ENCODE data around the gene MTHFD1L.

MTHFD1L gene

GRCh38 chr6:151027936-151028838 is 162.7 kb downstream of the MTHFD1L start:
- H3K9me3 ChIP-seq (ENCODE audit: control insufficient read depth, insufficient read depth, low read length), result no peaks in the 10 kb centered on the region
- H3K4me1 ChIP-seq (ENCODE audit: control insufficient read depth, low read length), result no peaks in the 10 kb centered on the region
- no peaks in the 10 kb centered on the region for H3K27me3 ChIP-seq (ENCODE audit: control insufficient read depth, low read length)
- no peaks in the 10 kb centered on the region for H3F3A ChIP-seq (ENCODE audit: control insufficient read depth, insufficient read depth)
- TF ChIP-seq CTCF (IDR thresholded peaks at IDR 0.05; ENCODE audit: low read depth, low read length, poor library complexity, severe bottlenecking), result no peak
- no peak for TF ChIP-seq EZH2phosphoT487 (IDR thresholded peaks at IDR 0.05; ENCODE audit: borderline replicate concordance, low read length)
- H3K79me2 ChIP-seq (ENCODE audit: control insufficient read depth, low read length), result no peaks in the 10 kb centered on the region
- peaks cover 24% of the 10 kb centered on the region for H3K36me3 ChIP-seq (ENCODE audit: control insufficient read depth, low read length)
- H3K9me2 ChIP-seq (replicated peaks; ENCODE audit: control insufficient read depth, low read length), result no peaks in the 10 kb centered on the region
- H3K4me3 ChIP-seq (ENCODE audit: low read length), result no peak overlapping the region
- no peak overlapping the region for H3K4me2 ChIP-seq (ENCODE audit: low read length)
- H4K20me1 ChIP-seq (ENCODE audit: control insufficient read depth, insufficient read depth, low read depth, low read length), result no peaks in the 10 kb centered on the region
- H3K27ac ChIP-seq (ENCODE audit: low read depth, low read length), result no peak overlapping the region

- TF ChIP-seq EZH2phosphoT487 (IDR thresholded peaks at IDR 0.05; ENCODE audit: borderline replicate concordance, low read length) (no peak), CTCF (IDR thresholded peaks at IDR 0.05; ENCODE audit: low read depth, low read length, poor library complexity, severe bottlenecking) (no peak)
- no peaks in the 10 kb centered on the region for H3F3A ChIP-seq (ENCODE audit: control insufficient read depth, insufficient read depth)
- H4K20me1 ChIP-seq (ENCODE audit: control insufficient read depth, insufficient read depth, low read depth, low read length), result no peaks in the 10 kb centered on the region
- no peaks in the 10 kb centered on the region for H3K9me2 ChIP-seq (replicated peaks; ENCODE audit: control insufficient read depth, low read length)
- H3K79me2 ChIP-seq (ENCODE audit: control insufficient read depth, low read length), result no peaks in the 10 kb centered on the region
- H3K4me2 ChIP-seq (ENCODE audit: low read length), result no peak overlapping the region
- H3K27ac ChIP-seq (ENCODE audit: low read depth, low read length), result no peak overlapping the region
- H3K27me3 ChIP-seq (ENCODE audit: control insufficient read depth, low read length), result no peaks in the 10 kb centered on the region
- no peaks in the 10 kb centered on the region for H3K4me1 ChIP-seq (ENCODE audit: control insufficient read depth, low read length)
- peaks cover 27% of the 10 kb centered on the region for H3K36me3 ChIP-seq (ENCODE audit: control insufficient read depth, low read length)
- H3K9me3 ChIP-seq (ENCODE audit: control insufficient read depth, insufficient read depth, low read length), result no peaks in the 10 kb centered on the region
- no peak overlapping the region for H3K4me3 ChIP-seq (ENCODE audit: low read length)
Measured at GRCh38 chr6:151029970-151030369, 164.5 kb downstream of the MTHFD1L start.

GRCh38 chr6:151032034-151032433 is 166.5 kb downstream of the MTHFD1L start:
- Histone ChIP-seq H3K79me2 (ENCODE audit: control insufficient read depth, low read length) (no peaks in the 10 kb centered on the region), H4K20me1 (ENCODE audit: control insufficient read depth, insufficient read depth, low read depth, low read length) (no peaks in the 10 kb centered on the region), H3K4me1 (ENCODE audit: control insufficient read depth, low read length) (no peaks in the 10 kb centered on the region), H3K9me3 (ENCODE audit: control insufficient read depth, insufficient read depth, low read length) (no peaks in the 10 kb centered on the region), H3F3A (ENCODE audit: control insufficient read depth, insufficient read depth) (no peaks in the 10 kb centered on the region), H3K36me3 (ENCODE audit: control insufficient read depth, low read length) (peaks cover 42% of the 10 kb centered on the region), H3K27ac (ENCODE audit: low read depth, low read length) (no peak overlapping the region), H3K4me2 (ENCODE audit: low read length) (no peak overlapping the region), H3K4me3 (ENCODE audit: low read length) (no peak overlapping the region), H3K27me3 (ENCODE audit: control insufficient read depth, low read length) (no peaks in the 10 kb centered on the region), H3K9me2 (replicated peaks; ENCODE audit: control insufficient read depth, low read length) (no peaks in the 10 kb centered on the region)
- TF ChIP-seq CTCF (IDR thresholded peaks at IDR 0.05; ENCODE audit: low read depth, low read length, poor library complexity, severe bottlenecking) (no peak), EZH2phosphoT487 (IDR thresholded peaks at IDR 0.05; ENCODE audit: borderline replicate concordance, low read length) (no peak)

Data from DOHH2 (cell line).